ENCODE results near the gene POGLUT2.

GRCh38 chr13:102807699-102808098 is 8.9 kb upstream of the POGLUT2 start:
- TF ChIP-seq CTCF (IDR thresholded peaks at IDR 0.05) (no peak), POLR2A (IDR thresholded peaks at IDR 0.05) (no peak)

Measured in upper lobe of left lung (tissue), 4 donors.